GM12878 (cell line): ENCODE measurements around the gene TCAF1. TPM values are rescaled to one million over a fixed set of nuclear protein-coding genes. Genes with fewer than 3 reads are reported as not detected.

Experiments used
- CBFB ChIP-seq: IDR thresholded peaks from 2 replicates; pipeline ENCODE4 v1.6.1; 2016; ENCODE audit warnings: antibody characterized with exemption, low read depth
- CTCF ChIP-seq, 3 experiments: IDR thresholded peaks in 2 of 3; conservative IDR thresholded peaks in 1 of 3; 2 replicates each; pipeline ENCODE4 v1.5.1; 2011; ENCODE audit warnings: low read depth in 3 of 3, low read length in 3 of 3, mild to moderate bottlenecking in 3 of 3, control low read depth in 2 of 3, moderate library complexity in 2 of 3, inconsistent platforms in 1 of 3, mixed read lengths in 1 of 3; ENCODE audit not compliant: control insufficient read depth in 2 of 3, insufficient read depth in 1 of 3; ENCODE audit errors: extremely low read depth in 1 of 3
- EGR1 ChIP-seq, 2 experiments: IDR thresholded peaks; 1 replicate in 1 of 2; 2 replicates in 1 of 2; pipeline ENCODE4 v1.6.1; 2011 to 2012; ENCODE audit warnings: low read depth in 2 of 2, low read length in 2 of 2, borderline replicate concordance in 1 of 2, mild to moderate bottlenecking in 1 of 2, moderate library complexity in 1 of 2
- HDGF ChIP-seq: fragments of 450-650 bp; IDR thresholded peaks from 2 replicates; pipeline ENCODE4 v1.6.1; 2016; ENCODE audit warnings: antibody characterized with exemption
- IRF3 ChIP-seq: fragments of 450-650 bp; IDR thresholded peaks from 2 replicates; pipeline ENCODE4 v1.6.1; 2014; ENCODE audit warnings: mild to moderate bottlenecking
- MLLT1 ChIP-seq: fragments of 450-650 bp; IDR thresholded peaks from 2 replicates; pipeline ENCODE4 v1.6.1; 2016; ENCODE audit warnings: mild to moderate bottlenecking
- MTA2 ChIP-seq: fragments of 450-650 bp; IDR thresholded peaks from 2 replicates; pipeline ENCODE4 v1.6.1; 2016; ENCODE audit warnings: low read depth, mild to moderate bottlenecking, moderate library complexity
- MXI1 ChIP-seq: fragments of 150-350 bp; IDR thresholded peaks from 2 replicates; pipeline ENCODE4 v1.6.1; 2011; ENCODE audit warnings: low read depth, mild to moderate bottlenecking, inconsistent platforms, low read length, improper control_type of control experiment
- NBN ChIP-seq: fragments of 450-650 bp; IDR thresholded peaks from 2 replicates; pipeline ENCODE4 v1.6.1; 2016
- NR2F1 ChIP-seq: fragments of 450-650 bp; conservative IDR thresholded peaks from 2 replicates; pipeline ENCODE4 v1.6.1; 2017; ENCODE audit warnings: mild to moderate bottlenecking
- PAX8 ChIP-seq: fragments of 450-650 bp; IDR thresholded peaks from 2 replicates; pipeline ENCODE4 v1.6.1; 2017; ENCODE audit warnings: mild to moderate bottlenecking, moderate library complexity
- RUNX3 ChIP-seq: IDR thresholded peaks from 2 replicates; pipeline ENCODE4 v1.6.1; 2012; ENCODE audit warnings: low read length, inconsistent platforms
- SMC3 ChIP-seq: IDR thresholded peaks from 2 replicates; pipeline ENCODE4 v1.6.1; 2011; ENCODE audit warnings: low read length, improper control_type of control experiment, borderline replicate concordance
- YY1 ChIP-seq: IDR thresholded peaks from 2 replicates; pipeline ENCODE4 v1.6.1; 2011; ENCODE audit warnings: low read depth, mild to moderate bottlenecking, low read length
- ZBTB11 ChIP-seq: fragments of 450-650 bp; formaldehyde crosslinking; IDR thresholded peaks from 2 replicates; pipeline ENCODE4 v1.5.0; 2022; ENCODE audit warnings: mild to moderate bottlenecking, missing genetic modification characterization
- ZNF687 ChIP-seq: fragments of 450-650 bp; IDR thresholded peaks from 2 replicates; pipeline ENCODE4 v1.6.1; 2017; ENCODE audit warnings: mild to moderate bottlenecking, moderate library complexity
- polyA plus RNA-seq, 11 experiments: library from polyadenylated mRNA; depleted of rRNA in 4 of 11; unstranded in 6 of 11; stranded (reverse) in 5 of 11; fragments of >200 nt; fragmentation: Nextera tagmentation in 4 of 11; fragmentation: Illumina TruSeq in 1 of 11; extraction: Ambion mirVana in 4 of 11; extraction: Trizol in 1 of 11; gene quantifications; 1 replicate in 1 of 11; 2 replicates in 10 of 11; pipeline versions ENCODE4 v1.2.1 to v1.2.3, GENCODE V29; 2011 to 2016; ENCODE audit warnings: inconsistent platforms in 2 of 11, missing spikeins in 2 of 11, low read depth in 1 of 11
- total RNA-seq, 4 experiments: library from RNA; depleted of rRNA in 3 of 4; stranded (reverse); fragments of >200 nt in 3 of 4; fragmentation: Illumina TruSeq in 1 of 4; extraction: Trizol in 1 of 4; gene quantifications; 2 replicates each; pipeline versions ENCODE4 v1.2.1 to v1.2.3, GENCODE V29; 2013 to 2021

TCAF1 gene
- total and polyA plus RNA-seq, 10 of the 15 experiments (the other 5 are each of a cell fraction or from before 2014, with no cell fraction given), result 2.2 to 16.3 (median 8.0) TPM

DNA sequence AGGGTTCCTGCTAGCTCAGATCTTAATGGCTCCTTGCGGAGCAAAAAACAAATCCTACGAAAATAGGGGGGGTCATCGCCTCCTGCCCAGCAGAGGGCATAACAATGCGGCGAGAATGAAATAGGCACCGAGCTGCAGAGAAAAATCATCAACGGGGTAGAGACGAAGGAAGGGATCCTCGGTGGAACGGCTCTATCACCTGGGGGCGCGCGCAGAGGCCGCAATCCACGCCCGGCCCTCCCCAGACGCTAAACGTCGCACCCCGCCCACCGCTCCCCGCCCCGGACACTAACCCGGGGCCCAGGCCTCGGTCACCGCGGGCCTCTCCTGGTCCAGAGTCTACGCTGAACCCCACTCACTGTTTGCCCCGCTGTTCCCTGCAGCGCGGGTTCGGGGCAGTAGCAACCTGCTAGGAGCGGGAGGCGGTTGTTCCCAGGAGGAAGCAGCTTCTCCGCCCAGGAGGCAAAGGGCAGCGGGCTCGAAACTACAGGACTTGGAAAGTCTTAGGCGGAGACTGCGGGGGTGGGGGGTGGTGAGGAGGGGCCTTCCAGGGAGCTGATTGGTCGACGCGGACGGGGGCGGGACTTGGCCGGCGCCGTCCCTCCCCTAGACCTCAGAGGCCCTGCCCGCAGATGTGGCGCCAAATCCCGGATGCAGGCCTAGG, at the start of gene TCAF1 (continued):
- TF ChIP-seq IRF3 (0 out of 2 replicates have a peak, but pooled peaks have one; percentile 36), SMC3 (peak; percentile 11; the same call in 1 of the 2 replicates), ZBTB11 (CRISPR knock-in tag) (no peak), MLLT1 (peak; percentile 64; the same call in 1 of the 2 replicates), RUNX3 (peak; percentile 45), NR2F1 (peak; percentile 88), MTA2 (0 out of 2 replicates have a peak, but pooled peaks have one; percentile 22), YY1 (0 out of 2 replicates have a peak, but pooled peaks have one; percentile 31), ZNF687 (0 out of 2 replicates have a peak, but pooled peaks have one; percentile 47), MXI1 (peak; percentile 62; the same call in 1 of the 2 replicates), NBN (peak; percentile 92), HDGF (peak; percentile 85; the same call in 1 of the 2 replicates), CBFB (peak; percentile 66; the same call in 1 of the 2 replicates), PAX8 (no peak), EGR1 (IDR thresholded peaks at IDR 0.05; ENCODE audit: borderline replicate concordance in 1 of 2, low read depth in 2 of 2, low read length in 2 of 2) (peak; percentile 17 to 96), CTCF (IDR thresholded peaks at IDR 0.05 in 2 of 3, conservative IDR thresholded peaks at IDR 0.05 in 1 of 3; ENCODE audit: control insufficient read depth in 2 of 3, extremely low read depth in 1 of 3, insufficient read depth in 1 of 3, low read depth in 3 of 3, low read length in 3 of 3) (peak; percentile 25 to 40 (median 38); a peak in 5 of 6 replicates)
